GF-D8 (cell line): ENCODE results near the gene M6PR.
A peak's percentile ranks its signal among the peaks of the same experiment; 100 is the strongest.
"Not testable (repeated sequence)": the region's sequence is repeated elsewhere in the genome, so short reads cannot be mapped to it uniquely, and the experiment has no call there.

Source experiments
- DNase-seq: peaks from one replicate; lab custom pipeline; 2025; lab: John Stamatoyannopoulos, UW

M6PR gene

DNA sequence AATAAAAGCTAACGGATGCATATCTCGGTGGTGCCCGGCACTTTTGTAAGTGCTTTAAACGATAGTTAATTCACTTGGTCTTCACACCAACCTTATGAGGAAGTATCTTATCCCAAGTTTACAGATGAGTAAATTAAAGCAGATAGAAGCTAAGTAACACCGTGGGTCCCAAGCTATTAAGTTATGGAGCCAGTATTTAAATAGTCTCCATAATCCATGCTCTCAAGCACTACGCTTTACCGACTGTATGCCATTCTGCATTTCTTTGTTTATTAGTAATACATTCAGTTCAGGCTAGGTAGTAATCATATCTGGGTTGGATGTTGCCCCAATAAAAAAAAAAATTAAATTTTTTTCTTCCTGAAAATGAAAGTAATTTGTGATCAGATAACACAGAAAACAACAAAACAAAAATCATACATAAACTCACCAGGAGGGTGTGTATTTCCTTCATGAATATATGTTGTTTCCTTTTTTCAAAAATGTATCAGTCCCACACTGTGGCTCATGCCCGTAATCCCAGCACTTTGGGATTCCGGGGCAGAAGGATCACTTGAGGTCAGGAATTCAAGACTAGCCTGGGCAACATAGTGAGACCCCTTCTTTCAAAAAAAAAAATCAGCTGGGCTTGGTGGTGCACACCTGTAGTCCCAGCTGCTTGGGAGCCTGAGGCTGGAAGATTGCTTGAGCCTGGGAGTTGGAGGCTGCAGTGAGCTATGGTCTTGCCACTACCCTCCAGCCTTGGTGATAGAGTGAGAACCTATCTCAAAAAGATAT, 1.4 kb upstream of the M6PR start:
- DNase-seq: no peak

- DNase-seq: no peak
Measured at GRCh38 chr12:8950221-8950527, 729 bp upstream of the M6PR start.

DNA sequence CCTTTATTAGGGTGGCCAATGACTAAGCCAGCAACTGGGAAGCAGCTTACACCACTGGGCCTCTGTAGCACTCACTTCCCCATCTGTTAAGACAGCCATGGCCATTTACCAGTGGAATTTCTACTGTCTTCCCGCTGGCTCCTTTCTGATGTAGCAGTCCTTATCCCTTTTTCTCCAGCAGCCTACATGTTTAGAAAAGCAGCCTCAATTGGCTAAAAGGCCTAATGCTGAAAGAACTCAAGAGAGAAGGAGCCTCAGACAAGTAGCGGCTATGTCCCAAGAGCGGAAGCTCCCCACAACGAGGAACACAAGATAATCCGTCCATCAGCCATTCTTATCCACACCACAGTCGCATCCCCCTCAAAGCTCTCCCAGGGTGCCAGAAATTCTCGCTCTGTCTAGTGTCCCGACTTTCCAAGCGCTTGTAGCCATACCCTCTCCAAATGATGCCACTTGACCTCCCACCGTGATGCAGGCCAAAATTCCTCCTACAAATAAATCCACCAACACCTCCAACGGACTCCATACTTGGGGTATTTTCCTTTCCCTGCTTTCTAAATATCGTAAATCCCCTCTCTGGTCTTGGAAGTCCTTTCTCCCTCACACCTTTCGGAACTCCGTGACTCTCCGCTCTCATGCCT, 624 bp downstream of the M6PR start:
- DNase-seq: peak; percentile 32

DNA sequence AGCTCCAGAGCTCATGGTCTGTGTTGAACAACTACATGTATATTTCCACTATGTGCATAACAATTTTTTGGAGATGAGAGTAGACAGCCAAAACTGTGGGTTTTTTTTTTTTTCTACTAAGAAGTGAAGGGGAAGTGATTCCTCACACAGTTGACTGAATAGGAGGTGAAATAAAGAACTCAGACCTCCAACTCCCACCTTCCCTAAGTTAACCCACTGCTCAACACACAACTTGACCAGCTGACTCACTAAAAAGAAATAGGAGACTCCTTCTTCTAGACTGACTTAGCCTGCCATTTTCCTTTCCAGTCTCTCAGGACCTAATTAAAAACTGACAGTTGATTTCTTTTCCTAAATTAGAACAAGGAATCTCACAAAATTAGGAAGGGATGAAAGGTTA, 1.7 kb downstream of the M6PR start:
- DNase-seq: no peak

DNA sequence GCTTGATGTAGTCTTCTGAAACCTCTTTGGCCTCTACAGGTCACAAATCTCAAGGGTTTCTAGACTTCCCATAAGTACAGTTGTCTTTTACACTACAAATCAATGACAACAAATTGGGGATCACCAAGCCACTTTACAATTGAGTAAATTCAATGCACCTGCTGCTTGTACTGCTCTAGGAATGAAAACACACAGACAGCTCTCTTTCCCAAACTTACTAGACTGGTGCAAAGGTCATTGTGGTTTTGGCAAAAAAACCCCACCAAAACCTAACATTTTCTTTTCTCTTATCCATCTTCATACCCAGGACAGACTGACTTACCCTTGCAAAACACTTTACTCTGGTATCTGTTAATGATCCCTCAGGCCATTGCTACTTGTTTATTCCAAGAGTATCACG, 2.7 kb downstream of the M6PR start:
- no peak for DNase-seq

- no peak for DNase-seq
Measured at GRCh38 chr12:8943565-8944186, 5.8 kb downstream of the M6PR start.

DNA sequence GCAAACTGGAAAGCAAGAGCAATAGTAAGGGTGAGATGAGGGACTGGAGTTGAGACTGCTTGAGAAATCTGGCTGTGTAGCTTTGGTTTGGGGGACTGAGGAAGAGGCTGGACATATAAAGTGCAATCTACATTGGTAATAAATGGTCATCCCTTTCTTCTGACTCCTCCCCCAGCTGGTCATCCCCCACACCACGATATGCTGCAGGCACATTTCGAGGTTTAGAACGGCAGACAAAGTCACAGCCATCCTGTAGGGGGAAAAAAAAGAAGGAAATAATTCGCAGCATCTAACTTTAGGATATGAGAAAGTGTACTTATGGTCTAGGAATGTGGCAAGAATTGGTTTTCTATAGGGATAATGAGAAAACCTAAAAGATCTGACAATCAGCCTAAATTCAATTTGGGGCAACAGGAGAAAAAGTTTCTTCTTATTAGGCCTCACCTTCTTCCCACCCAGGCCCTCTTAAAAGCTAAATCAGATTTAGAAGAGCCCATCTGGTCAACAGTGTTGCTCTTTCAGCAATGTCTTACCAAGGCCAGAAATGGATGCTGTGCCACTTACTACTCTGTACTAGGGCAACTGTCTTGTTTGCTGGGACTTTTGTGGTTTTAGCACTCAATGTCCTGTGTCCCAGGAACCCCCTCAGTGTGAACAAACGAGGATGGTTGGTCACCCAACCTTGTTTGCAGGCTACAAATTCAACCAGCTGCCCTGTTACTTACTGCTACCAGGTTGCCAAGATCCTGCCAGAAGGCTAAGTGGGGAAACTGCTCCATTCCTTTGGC, 7.6 kb downstream of the M6PR start:
- no peak for DNase-seq

DNA sequence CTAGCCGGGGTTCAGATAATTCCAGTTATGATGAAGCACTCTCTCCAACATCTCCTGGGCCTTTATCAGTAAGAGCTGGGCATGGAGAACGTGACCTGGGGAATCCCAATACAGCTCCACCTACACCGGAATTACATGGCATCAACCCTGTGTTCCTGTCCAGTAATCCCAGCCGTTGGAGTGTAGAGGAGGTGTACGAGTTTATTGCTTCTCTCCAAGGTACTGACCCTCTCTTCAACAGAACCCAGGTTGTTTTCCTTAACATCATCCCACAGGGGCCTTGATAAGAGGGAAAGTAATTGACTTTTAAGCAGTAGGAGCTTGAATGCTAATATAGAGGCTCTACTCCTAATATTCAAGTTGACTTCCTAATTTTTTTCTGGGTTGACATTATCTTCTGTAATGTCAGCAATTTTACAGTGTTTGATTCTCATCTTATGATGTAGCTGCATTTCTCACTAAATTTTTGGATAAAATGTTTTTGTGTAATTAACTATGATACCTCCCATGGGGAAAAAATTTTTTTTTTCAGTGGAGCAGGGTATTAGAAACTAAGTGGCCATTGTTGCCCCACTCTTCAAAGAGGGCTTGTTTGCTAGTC, 11.5 kb downstream of the M6PR start:
- DNase-seq: not testable (repeated sequence)

GRCh38 chr12:8936735-8937134, 12.7 kb downstream of the M6PR start:
- DNase-seq: no peak

- not testable (repeated sequence) for DNase-seq
Measured at GRCh38 chr12:8934080-8934479, 15.4 kb downstream of the M6PR start.

- DNase-seq: not testable (repeated sequence)
Measured at GRCh38 chr12:8932464-8932863, 17.0 kb downstream of the M6PR start.

- DNase-seq: not testable (repeated sequence)
Measured at GRCh38 chr12:8930655-8931323, 18.7 kb downstream of the M6PR start.

- no peak for DNase-seq
Measured at GRCh38 chr12:8922544-8922943, 26.9 kb downstream of the M6PR start.

- DNase-seq: not testable (repeated sequence)
Measured at GRCh38 chr12:8919643-8920042, 29.8 kb downstream of the M6PR start.

DNA sequence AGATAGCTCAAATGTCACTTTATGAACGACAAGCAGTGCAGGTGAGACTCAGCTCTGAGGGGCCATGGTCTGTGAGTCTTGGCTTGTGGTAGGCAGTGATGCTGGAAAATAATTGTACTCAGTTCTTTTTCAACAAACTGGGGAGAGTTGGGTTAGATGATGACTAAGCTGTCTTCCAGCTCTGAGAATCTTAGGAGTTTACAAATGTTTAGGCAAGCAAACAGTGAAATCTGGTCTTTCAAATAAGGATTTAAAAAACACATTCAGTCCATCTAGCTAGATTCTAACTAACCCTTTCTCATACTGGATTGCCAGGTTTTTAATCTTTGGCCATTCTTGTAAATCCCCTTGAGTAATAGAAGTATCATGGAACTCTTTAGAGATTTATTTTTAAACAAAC, 31.7 kb downstream of the M6PR start:
- no peak for DNase-seq

DNA sequence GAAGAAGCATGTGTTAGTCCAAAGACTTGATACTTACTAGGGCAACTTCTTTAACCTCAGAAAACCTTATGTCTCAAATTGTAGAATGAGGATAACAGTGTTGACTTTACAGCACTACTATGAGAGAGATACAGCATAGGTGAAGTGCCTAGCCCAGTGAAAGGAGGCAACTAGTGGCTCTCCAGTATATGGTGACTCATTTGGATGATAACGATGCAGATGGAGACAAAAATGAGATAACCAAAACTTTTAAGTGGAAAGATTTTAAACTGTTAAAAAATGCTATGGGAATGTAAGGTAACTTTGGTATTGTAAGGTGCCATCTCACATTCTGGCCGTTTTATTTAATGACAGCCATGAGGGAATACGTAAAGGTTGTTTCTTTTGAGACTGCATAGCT, 32.4 kb downstream of the M6PR start:
- no peak for DNase-seq

GRCh38 chr12:8916154-8916553, 33.3 kb downstream of the M6PR start:
- no peak for DNase-seq

- DNase-seq: no peak
Measured at GRCh38 chr12:8914716-8915526, 34.5 kb downstream of the M6PR start.

- not testable (repeated sequence) for DNase-seq
Measured at GRCh38 chr12:8914033-8914715, 35.3 kb downstream of the M6PR start, which contains the start of gene PHC1. PHC1 (plus strand) TSS chr12:8914509; CDS start chr12:8917678, 3,169 bp downstream.

- no peak for DNase-seq
Measured at GRCh38 chr12:8913702-8914032, 35.8 kb downstream of the M6PR start.
